Central memory CD8-positive, alpha-beta T cell (primary cell): ENCODE data around the gene BRINP3.
"Not testable (repeated sequence)": the region's sequence is repeated elsewhere in the genome, so short reads cannot be mapped to it uniquely, and the experiment has no call there.

Source experiments
- ATAC-seq: fragments of 150-1000 bp; cut with Tn5 transposase; replicated peaks from 2 replicates; pipeline ENCODE4 v1.10.0; 2022; ENCODE audit warnings: mild to moderate bottlenecking, moderate FRiP score, moderate number of reproducible peaks; ENCODE audit not compliant: poor library complexity, severe bottlenecking; ENCODE audit errors: extremely low read depth
- DNase-seq, 2 donors: peaks; one replicate each; pipeline ENCODE4 v3.0.0; 2021; ENCODE audit warnings: low spot score in 2 of 2
- H3K27ac Mint-ChIP-seq: one replicate; pipeline ENCODE4 v1.8.0; 2022; ENCODE audit warnings: low read depth, mild to moderate bottlenecking, moderate library complexity, mixed read lengths
- H3K27me3 Mint-ChIP-seq: one replicate; pipeline ENCODE4 v1.8.0; 2022; ENCODE audit warnings: mixed read lengths
- H3K36me3 Mint-ChIP-seq: one replicate; pipeline ENCODE4 v1.8.0; 2022; ENCODE audit warnings: mild to moderate bottlenecking, moderate library complexity, mixed read lengths; ENCODE audit not compliant: insufficient read depth
- H3K4me1 Mint-ChIP-seq: one replicate; pipeline ENCODE4 v1.8.0; 2022; ENCODE audit warnings: mixed read lengths
- H3K4me3 Mint-ChIP-seq: one replicate; pipeline ENCODE4 v1.8.0; 2022; ENCODE audit warnings: mild to moderate bottlenecking, moderate library complexity, mixed read lengths
- H3K9me3 Mint-ChIP-seq: one replicate; pipeline ENCODE4 v1.8.0; 2022; ENCODE audit warnings: mixed read lengths

Gene BRINP3

DNA sequence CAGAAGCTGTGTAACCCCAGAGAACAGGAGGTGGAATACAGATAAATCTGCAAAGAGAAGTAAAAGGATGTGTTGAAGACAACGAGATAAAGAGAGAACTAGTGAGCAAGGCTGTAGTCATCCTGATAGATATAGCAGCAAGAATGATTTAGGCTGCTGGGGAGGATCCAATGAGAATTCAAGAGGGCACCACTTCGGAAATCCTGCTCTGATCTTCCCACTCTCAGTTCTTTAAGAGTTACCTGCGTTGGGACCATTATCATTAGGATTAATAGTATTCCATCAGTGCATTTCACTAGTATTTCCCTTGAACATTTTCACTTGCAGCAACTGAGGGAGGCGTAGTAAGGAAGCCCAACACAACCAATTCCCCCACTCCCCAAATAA is at the start of gene BRINP3:
BRINP3 (minus strand) TSS at position 103 of the 387 bp plus-strand sequence.
- DNase-seq (no peak), ATAC-seq (no peak)
- Mint-ChIP-seq H3K27ac (no peak within 1 kb of the TSS), H3K4me3 (no peak within 1 kb of the TSS), H3K27me3 (no peaks in the 10 kb centered on the region), H3K36me3 (no peaks in the 10 kb centered on the region), H3K4me1 (peaks cover 6% of the 10 kb centered on the region), H3K9me3 (peaks cover 7% of the 10 kb centered on the region)

DNA sequence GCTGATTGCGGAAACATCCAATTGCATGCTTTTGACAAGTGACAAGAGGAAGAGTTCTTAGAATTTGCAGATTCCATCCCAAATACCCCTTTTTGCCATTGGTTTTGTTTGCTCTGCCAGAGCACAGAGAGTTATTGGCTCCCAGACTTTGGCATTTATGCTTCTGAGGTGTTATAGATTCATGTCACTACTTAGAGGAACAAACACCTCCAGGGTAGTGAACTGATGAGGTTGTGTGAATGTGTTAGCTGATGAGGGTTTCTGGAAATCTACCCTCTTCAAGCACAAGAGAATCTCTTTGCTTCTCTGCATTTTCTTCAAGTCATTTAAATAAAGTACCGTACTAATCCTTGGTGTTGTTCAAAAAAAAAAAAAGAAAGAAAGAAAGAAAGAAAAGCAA is 33.9 kb upstream of the BRINP3 start:
- Mint-ChIP-seq H3K36me3 (no peaks in the 10 kb centered on the region), H3K27ac (no peak overlapping the region), H3K9me3 (peaks cover 16% of the 10 kb centered on the region), H3K4me1 (no peaks in the 10 kb centered on the region), H3K4me3 (no peak overlapping the region), H3K27me3 (no peaks in the 10 kb centered on the region)
- ATAC-seq (no peak), DNase-seq (no peak)

GRCh38 chr1:190507357-190507756 is 29.7 kb upstream of the BRINP3 start:
- Mint-ChIP-seq H3K4me1 (no peaks in the 10 kb centered on the region), H3K4me3 (no peak overlapping the region), H3K27ac (no peak overlapping the region), H3K27me3 (no peaks in the 10 kb centered on the region), H3K9me3 (peaks cover 12% of the 10 kb centered on the region), H3K36me3 (no peaks in the 10 kb centered on the region)
- DNase-seq = no peak
- ATAC-seq = no peak

- H3K4me1 Mint-ChIP-seq, DNase-seq, H3K27ac Mint-ChIP-seq, ATAC-seq, H3K27me3 Mint-ChIP-seq, H3K4me3 Mint-ChIP-seq, H3K36me3 Mint-ChIP-seq: not testable (repeated sequence)
- H3K9me3 Mint-ChIP-seq = peaks cover 18% of the 10 kb centered on the region
Measured at GRCh38 chr1:190504539-190504938, 26.9 kb upstream of the BRINP3 start.

GRCh38 chr1:190497565-190497964 is 19.9 kb upstream of the BRINP3 start:
- DNase-seq (no peak), ATAC-seq (no peak)
- Mint-ChIP-seq H3K9me3 (peaks cover 30% of the 10 kb centered on the region), H3K4me3 (no peak overlapping the region), H3K4me1 (no peaks in the 10 kb centered on the region), H3K36me3 (no peaks in the 10 kb centered on the region), H3K27me3 (no peaks in the 10 kb centered on the region), H3K27ac (no peak overlapping the region)

- H3K4me1 Mint-ChIP-seq = no peaks in the 10 kb centered on the region
- H3K27ac Mint-ChIP-seq = no peak overlapping the region
- no peaks in the 10 kb centered on the region for H3K36me3 Mint-ChIP-seq
- no peaks in the 10 kb centered on the region for H3K27me3 Mint-ChIP-seq
- H3K4me3 Mint-ChIP-seq = no peak overlapping the region
- peaks cover 28% of the 10 kb centered on the region for H3K9me3 Mint-ChIP-seq
- no peak for ATAC-seq
- DNase-seq = no peak
Measured at GRCh38 chr1:190494451-190494850, 16.8 kb upstream of the BRINP3 start.

DNA sequence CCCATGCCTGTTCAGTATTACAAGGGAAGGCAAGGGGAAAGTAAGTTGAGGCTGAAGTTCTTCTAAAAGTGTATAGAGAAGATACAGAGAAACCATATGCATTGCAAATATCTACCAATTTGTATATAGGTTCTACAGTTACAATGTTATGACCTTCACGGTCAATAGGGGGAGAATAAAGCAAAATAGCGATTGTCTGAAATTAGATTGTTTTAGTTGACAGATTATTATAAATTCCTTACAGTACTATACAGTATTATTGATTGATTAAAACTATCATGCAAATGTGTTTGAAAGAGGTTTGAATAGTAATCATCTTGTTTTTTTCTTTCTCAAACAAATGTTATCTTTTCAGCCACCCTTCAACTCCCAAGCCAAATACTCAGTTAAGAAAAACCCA is 13.7 kb upstream of the BRINP3 start:
- Mint-ChIP-seq H3K4me1 (no peaks in the 10 kb centered on the region), H3K9me3 (peaks cover 19% of the 10 kb centered on the region), H3K4me3 (no peak overlapping the region), H3K36me3 (no peaks in the 10 kb centered on the region), H3K27me3 (no peaks in the 10 kb centered on the region), H3K27ac (no peak overlapping the region)
- ATAC-seq (no peak), DNase-seq (no peak)

DNA sequence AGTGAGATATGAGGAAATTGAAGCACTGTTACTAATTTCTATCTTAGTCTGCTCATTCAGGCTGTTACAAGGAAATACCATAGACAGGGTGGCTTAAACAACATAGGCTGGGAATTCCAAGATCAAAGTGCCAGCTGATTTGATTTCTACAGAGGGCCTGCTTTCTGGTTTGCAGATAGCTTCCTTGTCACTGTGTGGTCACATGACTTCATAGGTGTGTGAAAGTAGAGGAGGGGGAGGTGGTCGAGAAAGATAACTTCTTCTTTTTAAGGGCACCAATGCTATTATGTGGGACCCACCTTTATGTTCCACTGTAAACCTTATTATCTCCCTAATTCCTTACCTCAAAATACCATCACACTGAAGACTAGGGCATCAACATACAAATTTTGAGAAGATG is 6.4 kb upstream of the BRINP3 start:
- Mint-ChIP-seq H3K4me1 (no peaks in the 10 kb centered on the region), H3K27me3 (no peaks in the 10 kb centered on the region), H3K36me3 (no peaks in the 10 kb centered on the region), H3K9me3 (peaks cover 5% of the 10 kb centered on the region), H3K4me3 (no peak overlapping the region), H3K27ac (no peak overlapping the region)
- DNase-seq (no peak), ATAC-seq (no peak)

- no peaks in the 10 kb centered on the region for H3K27me3 Mint-ChIP-seq
- H3K4me1 Mint-ChIP-seq = peaks cover 6% of the 10 kb centered on the region
- ATAC-seq (no peak), DNase-seq (no peak)
- H3K36me3 Mint-ChIP-seq = no peaks in the 10 kb centered on the region
- H3K4me3 Mint-ChIP-seq = no peak overlapping the region
- H3K9me3 Mint-ChIP-seq = peaks cover 13% of the 10 kb centered on the region
- H3K27ac Mint-ChIP-seq = no peak overlapping the region
Measured at GRCh38 chr1:190480231-190480630, 2.6 kb upstream of the BRINP3 start.

GRCh38 chr1:190479516-190479915 is 1.9 kb upstream of the BRINP3 start:
- peaks cover 7% of the 10 kb centered on the region for H3K9me3 Mint-ChIP-seq
- no peaks in the 10 kb centered on the region for H3K36me3 Mint-ChIP-seq
- DNase-seq = no peak
- H3K27me3 Mint-ChIP-seq = no peaks in the 10 kb centered on the region
- H3K4me1 Mint-ChIP-seq = peaks cover 6% of the 10 kb centered on the region
- H3K27ac Mint-ChIP-seq = no peak overlapping the region
- no peak for ATAC-seq
- H3K4me3 Mint-ChIP-seq = no peak overlapping the region

DNA sequence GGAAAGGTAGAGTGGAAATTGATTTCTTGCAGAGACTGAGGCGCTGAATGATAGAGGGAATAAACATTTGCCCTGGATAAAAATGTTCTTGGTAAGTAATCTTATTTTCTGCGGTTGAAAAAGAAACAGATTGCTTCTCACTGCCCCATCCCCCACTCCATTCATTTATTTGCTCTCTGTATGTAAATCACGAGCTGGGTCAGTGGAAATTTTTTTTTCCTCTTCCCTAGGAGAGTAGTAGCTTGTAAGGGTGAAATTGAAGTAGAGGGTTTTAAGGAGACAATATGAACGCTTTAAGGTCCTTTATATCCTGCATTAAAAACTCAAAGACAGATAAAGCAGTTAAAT is 1.4 kb upstream of the BRINP3 start:
- Mint-ChIP-seq H3K4me1 (peaks cover 6% of the 10 kb centered on the region), H3K27me3 (no peaks in the 10 kb centered on the region), H3K36me3 (no peaks in the 10 kb centered on the region), H3K27ac (no peak overlapping the region), H3K9me3 (peaks cover 7% of the 10 kb centered on the region), H3K4me3 (no peak overlapping the region)
- ATAC-seq (no peak), DNase-seq (no peak)

DNA sequence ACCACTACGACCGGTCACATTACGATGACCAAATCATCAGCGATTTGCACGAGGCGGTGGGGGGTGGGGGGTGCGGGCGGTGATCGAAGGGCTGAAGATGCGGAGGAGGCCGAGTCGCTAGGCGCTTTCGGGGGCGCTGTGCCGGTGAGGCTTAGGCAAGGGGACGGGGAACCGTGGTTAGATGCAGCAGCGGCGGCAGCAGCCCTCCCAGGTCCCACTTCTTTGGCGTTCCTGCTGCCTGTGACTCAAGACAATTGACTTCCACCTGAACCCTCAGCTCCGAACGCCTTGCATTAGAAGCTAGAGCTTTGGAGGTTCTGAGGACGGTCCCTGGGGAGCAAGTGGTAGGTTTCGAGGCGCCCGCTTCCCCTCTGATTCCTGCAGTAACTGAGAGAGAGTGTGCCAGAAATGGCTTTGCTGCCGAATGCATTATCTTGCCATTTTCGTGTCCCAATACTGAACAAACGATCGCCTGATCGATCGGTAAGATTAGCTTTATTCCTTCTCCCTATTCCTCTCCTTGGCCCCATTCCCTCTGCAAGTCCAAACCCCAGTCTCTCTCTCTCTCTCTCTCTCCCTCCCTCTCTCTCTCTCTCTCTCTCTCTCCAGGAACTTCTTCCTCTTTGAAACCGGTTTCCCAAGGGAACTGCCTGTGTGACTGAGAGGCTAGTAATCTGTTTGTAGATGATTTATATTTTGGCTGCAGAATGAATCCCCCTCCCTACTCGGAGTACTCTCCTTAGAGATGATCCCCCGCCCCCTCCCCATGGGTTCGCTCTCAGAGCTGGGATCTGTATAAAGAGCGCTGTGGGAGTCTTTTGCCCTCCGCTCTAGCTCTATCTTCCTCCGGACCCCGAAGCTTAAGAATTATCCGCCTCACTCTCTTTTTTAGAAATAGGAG is 735 bp upstream of the BRINP3 start:
- DNase-seq (no peak), ATAC-seq (no peak)
- Mint-ChIP-seq H3K27ac (no peak overlapping the region), H3K9me3 (peaks cover 7% of the 10 kb centered on the region), H3K27me3 (no peaks in the 10 kb centered on the region), H3K4me1 (peaks cover 6% of the 10 kb centered on the region), H3K4me3 (no peak overlapping the region), H3K36me3 (no peaks in the 10 kb centered on the region)

DNA sequence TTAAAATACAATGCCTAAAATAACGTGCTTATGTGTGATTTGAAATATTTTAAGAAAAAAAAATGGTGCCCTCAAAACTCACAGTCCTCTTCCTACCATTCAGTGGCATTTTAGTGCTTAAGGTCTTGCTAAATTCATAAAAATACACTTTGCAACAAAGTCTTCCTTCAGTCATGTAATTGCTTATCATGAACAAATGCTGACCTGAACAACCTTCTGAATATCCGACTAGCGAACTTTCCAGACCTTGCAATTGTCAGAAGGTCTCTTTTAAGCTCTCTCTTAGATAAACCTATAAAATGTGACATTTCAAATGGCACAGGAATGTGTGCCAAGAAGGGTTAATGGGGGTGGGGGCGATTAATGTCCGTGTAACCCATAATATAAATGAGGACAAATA is 858 bp downstream of the BRINP3 start:
- no peak for ATAC-seq
- Mint-ChIP-seq H3K9me3 (peaks cover 7% of the 10 kb centered on the region), H3K27me3 (no peaks in the 10 kb centered on the region), H3K4me1 (peaks cover 6% of the 10 kb centered on the region), H3K4me3 (no peak overlapping the region), H3K27ac (no peak overlapping the region), H3K36me3 (no peaks in the 10 kb centered on the region)
- no peak for DNase-seq
